NCI-H2029 (cell line): ENCODE measurements around the gene DNAJC11.
"Not testable (repeated sequence)": the region's sequence is repeated elsewhere in the genome, so short reads cannot be mapped to it uniquely, and the experiment has no call there.

Experiments used
- DNase-seq: peaks from one replicate; lab custom pipeline; 2025; lab: John Stamatoyannopoulos, UW

DNAJC11 gene

GRCh38 chr1:6652986-6653385 lies 48.6 kb downstream of the DNAJC11 start:
- DNase-seq = no peak

DNA sequence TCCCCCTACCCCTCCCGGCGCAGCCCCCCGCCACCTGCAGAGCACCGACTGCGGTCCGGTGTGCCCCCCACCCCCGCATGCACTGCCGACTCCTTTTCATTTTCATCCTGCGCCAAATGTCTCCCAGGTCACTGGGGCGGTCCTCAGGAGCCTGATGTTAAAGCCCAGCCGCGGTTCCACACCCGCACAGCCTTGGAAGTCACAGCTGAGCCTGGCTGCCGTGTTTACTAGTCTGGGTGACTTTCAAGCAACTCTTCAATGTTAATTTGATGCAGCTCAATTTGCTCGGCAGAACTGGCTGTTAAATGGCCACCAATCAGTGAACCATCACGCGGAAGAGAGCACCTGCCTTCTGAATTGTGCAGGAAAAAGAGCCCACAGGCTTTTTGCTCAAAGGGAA lies 49.7 kb downstream of the DNAJC11 start:
- DNase-seq = no peak

DNA sequence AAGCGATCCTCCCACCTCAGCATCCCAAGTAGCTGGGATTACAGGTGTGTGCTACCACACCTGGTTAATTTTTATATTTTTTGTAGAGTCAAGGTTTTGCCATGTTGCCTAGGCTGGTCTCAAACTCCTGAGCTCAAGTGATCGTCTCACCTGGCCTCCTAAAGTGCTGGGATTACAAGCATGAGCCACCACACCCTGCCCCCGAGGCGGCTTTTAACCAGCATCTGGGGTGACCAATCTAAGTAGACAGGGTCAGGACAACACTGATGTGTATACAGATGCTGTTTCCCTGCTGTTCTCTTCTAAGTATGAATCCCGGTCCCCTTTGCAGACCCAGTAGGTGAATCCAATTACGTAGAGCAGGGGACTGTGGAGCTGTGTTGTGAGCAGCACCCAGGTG lies 53.1 kb downstream of the DNAJC11 start:
- no peak for DNase-seq

DNA sequence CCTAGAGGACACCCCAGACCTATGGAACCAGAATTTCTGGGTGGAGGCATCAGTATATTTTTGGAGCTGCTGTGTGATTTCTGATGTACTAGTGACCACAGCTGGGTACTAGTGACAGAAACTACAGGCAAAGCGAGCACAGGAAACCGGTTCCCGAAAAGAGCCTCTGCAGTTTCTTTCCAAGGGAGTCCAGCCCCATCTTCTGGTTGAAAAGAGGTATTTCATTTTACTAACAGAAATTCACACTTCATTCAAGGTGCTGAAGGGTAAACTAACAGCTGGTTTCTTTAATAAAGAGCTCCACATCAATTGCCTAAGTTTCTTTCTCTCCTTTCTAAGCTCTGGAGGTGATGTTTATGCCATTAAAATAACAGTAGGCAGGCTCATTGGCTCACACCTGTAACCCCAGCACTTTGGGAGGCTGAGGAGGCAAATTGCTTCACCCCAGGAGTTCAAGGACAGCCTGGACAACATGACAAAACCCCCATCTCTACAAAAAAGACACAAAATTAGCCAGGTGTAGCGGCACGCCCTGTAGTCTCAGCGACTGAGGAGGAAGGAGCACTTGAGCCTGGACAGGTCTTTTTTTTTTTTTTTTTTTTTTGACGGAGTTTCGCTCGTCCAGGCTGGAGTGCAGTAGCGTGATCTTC lies 55.0 kb downstream of the DNAJC11 start:
- no peak for DNase-seq

DNA sequence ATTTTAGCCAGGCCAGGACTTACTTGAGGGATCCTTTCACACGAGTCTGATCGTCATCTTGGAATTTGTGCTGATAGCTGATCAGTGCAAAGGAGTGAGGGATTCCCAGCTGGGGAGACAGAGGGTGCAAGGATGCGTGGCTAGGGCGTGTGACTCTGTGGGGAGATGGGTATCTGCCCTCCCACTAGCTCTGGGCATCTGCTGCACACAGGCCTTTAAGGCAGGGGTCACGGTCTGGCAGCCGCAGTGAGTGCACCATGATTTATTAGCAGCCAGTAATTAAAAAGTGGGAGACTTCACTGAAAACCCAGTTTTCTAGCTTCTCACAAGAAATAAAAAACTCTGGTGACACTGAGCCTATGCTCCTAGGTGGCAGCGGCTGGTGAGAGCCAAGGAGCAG lies 56.6 kb downstream of the DNAJC11 start:
- DNase-seq = no peak

DNA sequence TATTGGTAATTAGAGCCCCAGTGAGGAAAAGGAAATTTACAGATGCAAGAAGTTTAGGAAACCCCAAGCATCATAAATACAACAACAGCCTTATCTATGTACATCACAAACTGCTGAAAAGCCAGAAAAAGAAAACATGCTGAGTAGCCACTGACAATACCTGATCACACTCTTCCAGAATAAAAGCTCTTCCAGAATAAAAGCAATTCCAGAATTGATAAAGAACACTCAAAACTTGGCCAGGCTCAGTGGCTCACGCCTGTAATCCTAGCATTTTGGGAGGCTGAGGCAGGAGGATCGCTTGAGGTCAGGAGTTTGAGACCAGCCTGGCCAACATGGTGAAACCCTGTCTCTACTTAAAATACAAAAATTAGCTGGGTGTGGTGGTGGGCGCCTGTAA lies 60.7 kb downstream of the DNAJC11 start:
- not testable (repeated sequence) for DNase-seq

GRCh38 chr1:6638226-6638625 lies 63.4 kb downstream of the DNAJC11 start:
- DNase-seq = no peak

GRCh38 chr1:6637770-6638169 lies 63.8 kb downstream of the DNAJC11 start:
- no peak for DNase-seq

GRCh38 chr1:6636778-6637177 lies 64.8 kb downstream of the DNAJC11 start:
- DNase-seq = not testable (repeated sequence)

GRCh38 chr1:6635910-6636760 lies 65.5 kb downstream of the DNAJC11 start:
- DNase-seq = no peak

- DNase-seq = no peak
These were observed 66.3 kb downstream of the DNAJC11 start for GRCh38 chr1:6635161-6635909.

- no peak for DNase-seq
These were observed 67.1 kb downstream of the DNAJC11 start for GRCh38 chr1:6634371-6635052.

- DNase-seq = no peak
These were observed 68.8 kb downstream of the DNAJC11 start for GRCh38 chr1:6632588-6633514.

DNA sequence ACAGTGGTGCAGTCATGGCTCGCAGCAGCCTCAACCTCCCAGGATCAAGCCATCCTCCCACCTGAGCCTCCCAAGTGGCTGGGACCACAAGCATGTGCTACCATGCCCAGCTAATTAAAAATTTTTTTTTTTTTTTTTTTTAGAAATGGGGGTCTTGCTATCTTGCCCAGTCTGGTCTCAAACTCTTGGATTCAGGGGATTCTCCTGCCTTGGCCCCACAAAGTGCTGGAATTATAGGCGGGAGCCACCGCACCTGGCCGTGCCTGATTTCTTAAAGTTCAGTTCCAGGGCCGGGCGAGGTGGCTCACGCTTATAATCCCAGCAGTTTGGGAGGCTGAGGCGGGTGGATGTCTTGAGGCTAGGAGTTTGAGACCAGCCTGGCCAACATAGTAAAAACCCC lies 70.6 kb downstream of the DNAJC11 start:
- no peak for DNase-seq

- no peak for DNase-seq
These were observed 71.6 kb downstream of the DNAJC11 start for GRCh38 chr1:6630027-6630426.

DNA sequence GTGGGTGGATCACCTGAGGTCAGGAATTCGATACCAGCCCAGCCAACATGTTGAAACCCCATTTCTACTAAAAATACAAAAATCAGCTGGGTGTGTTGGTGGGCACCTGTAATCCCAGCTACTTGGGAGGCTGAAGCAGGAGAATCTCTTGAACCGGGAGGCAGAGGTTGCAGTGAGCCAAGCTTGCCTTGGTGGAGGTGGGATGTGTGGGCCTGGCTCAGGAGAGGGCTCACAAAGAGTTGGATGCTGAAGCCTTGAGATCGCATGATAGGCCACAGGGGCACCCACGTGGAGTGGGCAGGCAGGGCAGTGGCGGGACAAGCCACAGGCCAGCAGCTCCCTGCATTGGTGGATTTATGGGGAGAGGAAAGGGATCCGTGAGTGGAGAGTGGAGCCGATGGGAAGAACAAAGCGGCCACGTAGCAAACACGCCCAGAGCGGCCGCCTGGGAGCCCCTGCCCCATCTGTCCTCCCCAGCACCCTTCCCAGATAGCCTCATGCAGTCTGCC lies 72.6 kb downstream of the DNAJC11 start:
- DNase-seq = no peak

DNA sequence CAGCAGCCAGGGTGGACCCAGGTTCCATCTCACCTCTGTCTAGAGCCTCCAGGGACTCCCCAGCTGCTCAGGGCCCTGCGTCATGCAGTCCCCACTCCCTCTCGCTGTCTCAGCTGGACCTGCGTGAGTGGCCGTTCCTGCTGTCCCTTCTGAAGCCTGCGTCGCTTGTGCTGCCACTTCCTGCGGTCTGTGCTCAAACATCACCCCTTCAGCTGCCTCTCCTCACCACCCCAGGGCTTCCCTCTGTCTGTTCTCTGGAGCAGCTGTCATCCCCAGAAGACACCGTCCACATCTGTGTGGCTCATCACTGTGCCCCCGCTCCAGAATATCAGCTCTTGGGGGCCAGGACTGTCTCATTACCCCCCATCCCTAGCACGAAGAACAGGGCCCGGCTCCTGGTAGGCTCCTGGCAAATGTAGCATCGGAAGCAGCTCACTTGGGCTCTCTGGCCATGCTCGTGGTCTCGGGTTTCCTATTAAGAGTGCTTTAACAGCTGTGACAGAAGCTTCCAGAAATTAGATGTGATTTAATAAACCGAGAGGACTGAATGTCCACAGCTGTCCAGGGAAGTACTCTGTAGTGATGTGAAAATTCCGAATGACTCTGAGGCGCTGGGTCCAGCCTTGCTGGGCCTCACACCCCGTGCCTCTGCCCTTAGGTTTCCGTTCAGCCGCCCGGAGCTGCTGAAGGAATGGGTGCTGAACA lies 73.6 kb downstream of the DNAJC11 start:
- DNase-seq = no peak

DNA sequence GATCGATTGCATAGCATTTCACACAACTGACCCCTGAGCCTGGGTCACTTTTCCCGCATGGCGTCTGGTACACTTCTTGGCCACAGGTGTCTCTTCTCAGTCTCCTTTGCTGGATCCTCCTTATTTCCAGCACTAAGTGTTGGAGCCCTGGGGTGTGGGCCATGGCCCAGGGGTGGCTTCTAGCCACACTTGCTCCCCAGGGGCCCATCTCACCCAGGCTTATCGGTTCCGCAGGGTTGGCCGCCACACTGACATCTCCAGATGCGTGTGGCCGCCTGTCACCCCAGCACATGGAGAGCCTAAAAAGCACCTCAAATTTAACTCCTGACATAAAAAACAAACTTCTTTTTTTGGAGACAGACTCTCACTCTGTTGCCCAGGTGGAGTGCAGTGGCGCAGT lies 74.6 kb downstream of the DNAJC11 start:
- DNase-seq = no peak

GRCh38 chr1:6625584-6626149 lies 75.9 kb downstream of the DNAJC11 start:
- no peak for DNase-seq
